Thyroid gland (tissue), 4 donors: ENCODE measurements around the gene PTPN13.

ENCODE experiments used
- CTCF ChIP-seq, 6 experiments: fragments of 200-600 bp in 3 of 6; fragments of 450-650 bp in 3 of 6; sonication (generic) in 3 of 6; IDR thresholded peaks; one replicate each; pipeline ENCODE4 v1.5.1; 2016 to 2019; ENCODE audit warnings: antibody characterized with exemption in 6 of 6, mild to moderate bottlenecking in 2 of 6, inconsistent platforms in 1 of 6, moderate library complexity in 1 of 6
- POLR2A ChIP-seq, 2 donors: fragments of 450-650 bp; IDR thresholded peaks; one replicate each; pipeline ENCODE4 v1.6.1; 2017; ENCODE audit warnings: antibody characterized with exemption in 2 of 2, mild to moderate bottlenecking in 2 of 2, moderate library complexity in 1 of 2

GRCh38 chr4:86853209-86853608 is 259.1 kb downstream of the PTPN13 start:
- TF ChIP-seq POLR2A (IDR thresholded peaks at IDR 0.05), result no peak
- no peak for TF ChIP-seq CTCF (IDR thresholded peaks at IDR 0.05)
